ENCODE results near the gene PTP4A2.
"Not testable (repeated sequence)": the region's sequence is repeated elsewhere in the genome, so short reads cannot be mapped to it uniquely, and the experiment has no call there.

The PTP4A2 gene

GRCh38 chr1:31949862-31950261 lies 11.7 kb upstream of the PTP4A2 start:
- no peak for DNase-seq

DNA sequence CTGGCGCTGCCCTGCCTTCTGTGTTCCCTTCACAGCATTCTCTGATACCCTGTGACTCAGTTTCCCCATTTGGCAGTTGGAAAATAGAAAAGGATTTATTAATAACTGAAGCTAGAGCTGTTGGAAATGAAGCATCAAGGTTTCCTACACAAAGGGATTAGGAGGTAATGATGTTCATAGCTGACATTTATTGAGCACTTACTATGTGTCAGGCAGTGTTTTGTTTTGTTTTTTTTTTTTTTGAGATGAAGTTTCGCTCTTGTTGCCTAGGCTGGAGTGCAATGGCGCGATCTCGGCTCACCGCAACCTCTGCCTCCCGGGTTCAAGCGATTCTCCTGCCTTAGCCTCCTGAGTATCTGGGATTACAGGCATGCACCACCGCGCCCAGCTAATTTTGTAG lies 7.5 kb upstream of the PTP4A2 start:
- DNase-seq: not testable (repeated sequence)

DNA sequence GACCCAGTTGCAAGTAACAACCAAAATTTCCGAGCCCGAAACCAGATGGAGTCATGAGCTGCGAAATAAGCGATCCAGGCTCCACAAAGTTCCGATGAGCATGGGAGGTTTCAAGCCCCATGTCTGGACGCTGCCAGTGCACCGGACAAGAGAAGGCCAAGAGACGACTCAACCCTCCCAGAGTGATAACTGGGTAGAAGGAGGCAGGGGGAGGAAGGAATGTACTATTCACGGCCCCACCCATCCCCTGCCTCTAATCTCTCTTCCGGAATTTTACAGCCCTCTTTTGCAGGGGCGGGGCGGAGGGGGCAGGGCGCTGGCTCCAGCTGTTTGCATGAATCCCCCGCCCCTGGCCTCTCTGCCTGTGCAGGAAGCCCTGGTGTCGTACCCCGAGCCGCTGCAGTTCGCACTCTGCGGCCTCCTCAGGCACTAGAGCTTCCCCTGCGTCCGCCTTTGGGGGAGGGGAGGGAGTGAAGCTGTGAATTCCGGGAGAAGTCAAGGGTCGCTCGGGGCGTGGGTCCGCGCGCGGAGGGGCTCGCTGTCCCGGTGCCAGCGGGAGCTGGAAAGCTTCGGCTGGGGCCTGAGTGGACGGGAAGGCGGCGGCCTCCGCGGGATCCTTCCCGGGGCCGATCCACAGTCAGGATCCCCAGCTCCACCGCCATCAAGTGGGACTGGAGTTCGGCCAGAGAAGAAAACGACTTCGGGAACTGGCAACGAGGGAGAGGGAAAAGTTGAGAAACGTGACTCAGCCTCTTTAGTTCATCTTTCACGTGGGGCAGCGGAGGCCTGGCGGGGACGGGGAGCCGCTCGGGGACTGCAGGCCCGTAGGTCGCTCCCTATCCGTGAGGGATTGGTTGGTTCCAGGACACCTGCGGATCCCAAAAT lies 6.3 kb upstream of the PTP4A2 start:
- DNase-seq: no peak

GRCh38 chr1:31943546-31944184 lies 5.5 kb upstream of the PTP4A2 start:
- no peak for DNase-seq

- DNase-seq: not testable (repeated sequence)
Observed at GRCh38 chr1:31942061-31942460, 3.9 kb upstream of the PTP4A2 start.

DNA sequence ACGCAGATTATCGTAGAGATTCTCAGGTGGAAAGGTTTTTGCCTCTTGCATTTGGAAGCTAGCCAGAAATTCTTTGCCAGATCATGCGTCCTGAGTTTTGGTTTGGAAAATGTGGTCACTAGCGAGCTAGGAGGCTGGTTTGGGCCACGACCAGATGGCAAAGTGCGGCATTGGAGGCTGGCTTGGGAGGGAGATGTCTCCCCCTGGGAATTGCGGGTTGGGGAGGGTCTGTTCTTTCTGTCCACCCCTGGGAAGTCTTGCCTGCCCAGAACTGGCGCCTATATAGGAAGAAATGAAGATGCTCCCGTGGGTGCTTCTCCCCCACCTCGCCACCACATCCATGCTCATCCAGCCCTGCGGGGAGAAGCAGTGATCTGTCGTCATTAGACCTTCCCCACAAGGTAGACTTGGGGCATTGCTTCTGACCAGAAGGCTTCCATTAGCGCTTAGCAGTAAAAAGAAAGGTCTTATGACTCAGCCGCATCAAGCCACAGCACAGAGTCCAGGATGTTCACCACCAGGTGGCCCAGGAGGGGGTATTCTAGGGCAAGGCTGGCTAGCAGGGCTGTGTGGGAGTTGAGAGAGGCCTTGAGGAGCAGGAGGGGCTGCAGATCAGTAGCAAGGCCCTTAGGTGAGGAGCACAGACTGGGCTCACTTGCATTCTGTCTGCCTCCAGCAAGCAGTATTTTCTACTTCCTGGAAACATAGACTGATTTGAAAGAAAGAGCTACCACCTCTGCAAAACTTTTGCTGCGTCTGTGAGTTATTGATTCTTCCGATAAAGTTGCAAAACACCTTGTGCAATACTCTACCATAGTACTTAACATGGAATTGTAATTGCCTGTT lies 1.5 kb upstream of the PTP4A2 start:
- DNase-seq: peak in 1 of 3 experiments; percentile 10

- DNase-seq: peak; percentile 53 to 85 (median 79)
Observed at GRCh38 chr1:31937300-31938183, 626 bp downstream of the PTP4A2 start.

DNA sequence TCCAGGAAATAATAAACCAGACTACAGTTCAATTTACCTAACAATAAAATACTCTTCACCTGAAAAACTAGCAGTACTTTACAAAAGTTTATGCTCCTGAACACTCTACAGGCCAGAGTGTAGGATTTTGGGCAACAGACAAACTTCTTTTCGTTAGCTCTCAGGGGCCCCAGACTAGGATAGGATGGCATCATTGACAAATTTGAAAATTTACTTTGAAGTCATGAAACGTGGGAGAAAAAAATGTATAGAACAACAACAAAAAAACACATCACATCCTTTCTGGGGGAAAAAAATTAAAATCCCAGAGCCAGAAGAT lies 1.2 kb downstream of the PTP4A2 start:
- no peak for DNase-seq

GRCh38 chr1:31936278-31936980 lies 1.7 kb downstream of the PTP4A2 start:
- DNase-seq: no peak

- DNase-seq: no peak
Observed at GRCh38 chr1:31934706-31935629, 3.2 kb downstream of the PTP4A2 start.

GRCh38 chr1:31932491-31933316 lies 5.5 kb downstream of the PTP4A2 start:
- DNase-seq: peak in 2 of 3 experiments; percentile 11 to 44

DNA sequence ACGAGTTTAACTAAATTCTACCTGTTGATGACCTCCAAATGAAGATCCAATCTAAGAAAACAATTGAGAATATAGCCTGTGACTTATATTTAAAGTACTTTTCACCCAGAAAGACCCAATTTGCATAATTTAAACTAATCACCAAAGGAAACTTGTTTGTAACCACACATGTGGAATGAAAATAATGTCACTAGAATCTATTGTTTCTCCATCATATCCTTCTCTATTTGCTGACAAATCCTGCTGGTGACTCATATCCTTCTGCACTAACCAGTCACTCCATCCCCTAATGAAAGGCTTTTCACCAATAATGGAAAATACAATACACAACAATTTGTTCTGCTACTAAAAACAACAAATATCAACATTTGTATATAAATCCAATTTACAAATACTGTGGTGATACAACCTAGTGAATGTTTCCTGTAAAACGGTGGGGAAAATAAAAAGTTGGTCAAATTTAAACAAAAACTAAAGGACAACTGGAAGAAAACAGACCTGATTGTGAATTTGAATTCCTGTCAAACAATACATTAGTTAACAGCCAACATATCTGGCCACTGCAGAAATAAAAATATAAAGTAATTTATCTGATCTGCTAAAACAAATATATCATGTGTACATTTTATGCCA lies 6.5 kb downstream of the PTP4A2 start:
- peak in 1 of 3 experiments; percentile 25 for DNase-seq

DNA sequence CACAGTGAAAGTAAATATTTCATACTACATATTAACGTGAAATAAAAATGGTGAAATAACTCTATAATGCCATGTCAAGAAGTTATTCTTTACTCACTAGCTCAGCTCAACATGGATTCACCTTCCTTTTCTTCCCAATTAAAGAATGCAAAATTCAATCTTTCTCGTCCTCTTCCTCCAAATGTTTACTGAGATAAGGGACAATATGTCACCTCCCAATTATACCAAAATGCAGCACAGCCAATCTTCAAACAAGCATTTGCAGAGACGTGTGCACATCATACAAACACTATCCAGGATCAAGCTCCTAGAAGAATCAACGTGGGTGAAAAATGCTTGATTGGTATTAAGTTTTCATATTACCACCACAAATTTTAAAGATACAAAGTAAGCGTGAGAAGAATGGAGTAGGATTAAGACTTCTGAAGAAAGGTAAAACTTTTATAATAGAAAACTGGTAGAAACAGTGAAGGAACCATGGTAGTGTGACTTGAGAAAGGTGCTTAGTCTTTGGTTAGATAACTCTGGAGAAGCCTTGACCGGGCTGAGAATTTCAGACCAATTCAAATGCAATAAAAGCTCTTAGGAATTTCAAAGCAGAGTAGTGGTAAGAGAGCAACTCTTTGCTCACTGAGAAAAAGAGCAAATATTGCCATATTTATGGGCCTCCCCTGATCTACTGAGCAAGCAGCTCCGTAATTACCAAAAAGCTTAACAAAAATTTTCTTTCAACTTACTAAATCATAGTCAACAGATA lies 7.2 kb downstream of the PTP4A2 start:
- DNase-seq: no peak

GRCh38 chr1:31927661-31927980 lies 10.5 kb downstream of the PTP4A2 start:
- no peak for DNase-seq

GRCh38 chr1:31926853-31927660 lies 11.1 kb downstream of the PTP4A2 start:
- DNase-seq: peak; percentile 47 to 88 (median 80)

DNA sequence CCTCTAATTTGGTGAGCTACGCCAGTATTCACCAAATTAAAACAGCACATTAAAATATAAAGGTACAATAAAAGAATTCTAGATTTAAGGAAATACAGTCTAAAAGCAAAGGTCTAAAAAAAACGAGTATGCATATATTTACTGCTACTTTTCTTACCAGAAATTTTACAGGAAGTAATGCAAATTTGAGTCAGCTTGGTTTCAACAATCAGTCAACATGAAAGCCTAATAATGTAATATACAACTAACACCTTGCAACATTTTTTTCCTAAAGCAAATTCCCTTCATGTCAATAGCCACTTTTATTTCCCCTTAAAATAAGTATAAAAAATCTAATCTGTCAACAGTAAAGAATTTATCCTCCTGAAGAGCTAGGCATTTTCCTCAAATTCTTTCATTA lies 11.9 kb downstream of the PTP4A2 start:
- no peak for DNase-seq

- DNase-seq: not testable (repeated sequence)
Observed at GRCh38 chr1:31925824-31926223, 12.3 kb downstream of the PTP4A2 start.

GRCh38 chr1:31924839-31925238 lies 13.3 kb downstream of the PTP4A2 start:
- no peak for DNase-seq
